Activated CD4-positive, alpha-beta T cell treated with anti-CD3 and anti-CD28 coated beads, Interleukin-2, amount 10 ng/mL, durations not matched to agents 24 days and 14 days (primary cell): ENCODE data around the gene TTLL10. TPM values are rescaled to one million over a fixed set of nuclear protein-coding genes. Genes with fewer than 3 reads are reported as not detected.

Experiments
- DNase-seq: peaks from one replicate; pipeline ENCODE4 v3.0.0; 2022
- H3K27ac Mint-ChIP-seq: one replicate; pipeline ENCODE4 v1.8.0; 2022; ENCODE audit warnings: mild to moderate bottlenecking, mixed read lengths
- H3K27me3 Mint-ChIP-seq: one replicate; pipeline ENCODE4 v1.8.0; 2022; ENCODE audit warnings: mixed read lengths
- H3K36me3 Mint-ChIP-seq: one replicate; pipeline ENCODE4 v1.8.0; 2022; ENCODE audit warnings: low read depth, mild to moderate bottlenecking, mixed read lengths
- H3K4me1 Mint-ChIP-seq: one replicate; pipeline ENCODE4 v1.8.0; 2021; ENCODE audit warnings: mixed read lengths
- H3K4me3 Mint-ChIP-seq: one replicate; pipeline ENCODE4 v1.8.0; 2022; ENCODE audit warnings: mild to moderate bottlenecking, moderate library complexity, mixed read lengths
- H3K9me3 Mint-ChIP-seq: one replicate; pipeline ENCODE4 v1.8.0; 2021; ENCODE audit warnings: mixed read lengths
- intact Hi-C: fragments of 100-400 bp; cut with micrococcal nuclease; formaldehyde crosslinking; loops from one replicate; pipeline ENCODE4 v1.15.1; 2023
- total RNA-seq: library from RNA; stranded (reverse); gene quantifications from 2 replicates; pipeline ENCODE4 v1.2.3, GENCODE V29; 2022

TTLL10 gene
- total RNA-seq, 1 donor from 2014 or later: not detected

DNA sequence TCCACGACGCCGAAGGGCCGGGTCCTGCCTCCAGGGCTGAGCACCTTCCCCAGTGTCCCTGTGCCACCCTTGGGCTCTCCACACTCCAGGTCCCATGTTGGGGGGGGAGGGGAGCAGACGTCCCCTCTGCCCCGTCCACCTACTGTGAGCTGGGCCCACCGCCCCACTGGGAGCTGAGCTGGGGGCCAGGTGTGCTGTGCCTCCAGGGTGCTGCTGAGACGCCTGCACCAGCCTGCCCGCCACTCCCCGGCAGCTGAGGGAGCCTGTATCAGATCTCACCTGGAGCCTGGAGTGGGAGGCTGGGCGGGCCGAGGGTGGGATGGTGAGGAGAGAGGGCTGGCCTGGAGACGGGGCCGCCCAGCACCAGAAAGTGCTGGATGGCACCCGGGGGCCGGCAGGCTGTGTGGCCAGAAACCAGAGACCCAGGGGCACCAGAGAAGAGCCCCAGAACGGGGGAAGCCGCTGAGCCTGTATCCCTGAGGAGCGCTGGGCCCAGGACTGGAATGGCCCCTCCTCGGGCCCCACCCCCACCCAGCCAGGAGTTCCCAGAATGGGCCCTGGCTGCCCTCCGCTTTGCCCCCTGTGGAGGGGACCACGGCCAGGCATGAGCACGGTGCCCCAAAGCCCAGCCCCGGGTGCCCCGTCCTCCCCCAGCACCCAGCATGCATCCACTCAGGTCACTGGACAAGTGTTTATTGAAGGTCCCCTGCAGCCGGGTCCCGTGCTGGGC, 29.3 kb downstream of the TTLL10 start:
- peak; percentile 66 for DNase-seq
- Mint-ChIP-seq H3K4me1 (peaks cover 13% of the 10 kb centered on the region), H3K4me3 (no peak overlapping the region), H3K27me3 (no peaks in the 10 kb centered on the region), H3K27ac (no peak overlapping the region), H3K36me3 (peaks cover 12% of the 10 kb centered on the region), H3K9me3 (no peaks in the 10 kb centered on the region)
- intact Hi-C loops: loop anchor here (5.0 to 10.0 kb wide), 2 partner anchors 69 to 168 kb away; partner anchors contain the start of gene UBE2J2

DNA sequence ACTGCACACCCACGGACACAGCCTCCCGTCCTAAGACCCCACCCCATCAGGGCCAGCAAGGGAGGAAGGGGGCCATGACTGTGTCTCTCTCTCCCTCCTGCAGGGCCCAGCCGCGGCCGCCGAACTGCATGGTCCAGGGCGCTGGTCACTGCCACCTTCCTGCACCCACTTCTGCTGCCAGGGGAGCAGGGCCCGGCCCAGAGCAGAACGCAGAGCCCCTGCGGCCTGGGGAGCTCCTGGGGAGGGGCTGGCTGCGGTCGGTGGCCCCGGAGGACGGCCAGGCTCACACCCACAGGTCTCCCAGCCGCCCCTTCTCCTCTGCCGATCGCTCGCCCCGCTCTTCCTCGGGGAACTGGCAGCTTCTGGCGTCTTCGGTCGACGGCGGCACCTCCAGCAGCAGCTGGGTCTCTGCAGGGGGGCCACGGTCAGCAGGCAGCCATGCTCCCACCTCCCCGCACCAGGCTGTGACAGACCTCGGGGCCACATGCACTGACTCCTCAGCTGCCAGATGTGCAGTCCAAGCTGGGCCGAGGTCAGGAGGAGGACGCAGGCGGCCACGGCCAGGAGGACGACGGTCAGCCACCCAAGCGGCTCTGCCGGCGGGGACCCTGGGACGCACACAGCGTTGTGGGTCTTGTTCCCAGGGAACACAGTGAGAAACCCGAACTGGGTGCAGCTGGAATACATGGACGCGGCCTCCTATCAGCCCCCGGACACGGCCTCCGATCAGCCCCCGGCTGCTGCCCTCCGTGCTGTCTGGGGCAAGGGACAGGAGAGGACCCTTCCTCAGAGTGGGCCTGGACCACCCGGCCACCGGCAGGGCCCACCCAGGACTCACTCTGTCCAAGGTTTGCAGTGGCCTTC, 30.1 kb downstream of the TTLL10 start:
- intact Hi-C loops: loop anchor here (5.0 to 10.0 kb wide), 2 partner anchors 69 to 169 kb away; partner anchors contain the start of gene UBE2J2
- no peak overlapping the region for H3K27ac Mint-ChIP-seq
- peaks cover 19% of the 10 kb centered on the region for H3K4me1 Mint-ChIP-seq
- no peaks in the 10 kb centered on the region for H3K9me3 Mint-ChIP-seq
- DNase-seq: no peak
- H3K27me3 Mint-ChIP-seq: no peaks in the 10 kb centered on the region
- peaks cover 17% of the 10 kb centered on the region for H3K36me3 Mint-ChIP-seq
- peak overlapping the region; percentile 88 for H3K4me3 Mint-ChIP-seq

DNA sequence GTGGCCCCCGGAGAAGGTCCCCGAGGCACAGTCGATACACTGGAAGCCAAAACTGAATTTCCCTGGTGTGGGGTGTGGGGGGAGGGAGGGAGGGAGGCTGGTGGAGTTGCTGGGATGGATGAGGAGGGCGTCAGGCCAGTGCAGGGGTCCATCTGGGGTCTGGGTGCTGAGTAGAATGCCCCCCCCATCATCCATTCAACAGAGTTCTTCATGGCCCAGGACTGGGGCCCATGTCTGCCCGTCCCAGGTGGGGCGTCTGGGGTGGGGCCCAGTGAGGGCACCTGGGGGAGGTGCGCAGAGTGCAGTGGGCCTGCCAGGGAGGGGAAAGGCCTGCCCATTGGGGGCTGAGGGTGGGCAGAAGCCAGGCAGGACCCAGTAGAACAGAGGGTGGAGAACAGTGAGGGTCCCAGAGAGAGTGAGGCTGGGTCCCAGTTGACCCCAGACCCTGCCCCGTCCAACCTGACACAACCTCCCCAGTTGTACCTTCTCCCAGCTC, 30.8 kb downstream of the TTLL10 start:
- H3K27ac Mint-ChIP-seq: no peak overlapping the region
- DNase-seq: no peak
- peaks cover 22% of the 10 kb centered on the region for H3K36me3 Mint-ChIP-seq
- H3K9me3 Mint-ChIP-seq: no peaks in the 10 kb centered on the region
- peaks cover 22% of the 10 kb centered on the region for H3K4me1 Mint-ChIP-seq
- no peaks in the 10 kb centered on the region for H3K27me3 Mint-ChIP-seq
- intact Hi-C loops: loop anchor here (5.0 to 10.0 kb wide), 2 partner anchors 68 to 170 kb away; partner anchors contain the start of gene UBE2J2
- H3K4me3 Mint-ChIP-seq: peak overlapping the region; percentile 88

DNA sequence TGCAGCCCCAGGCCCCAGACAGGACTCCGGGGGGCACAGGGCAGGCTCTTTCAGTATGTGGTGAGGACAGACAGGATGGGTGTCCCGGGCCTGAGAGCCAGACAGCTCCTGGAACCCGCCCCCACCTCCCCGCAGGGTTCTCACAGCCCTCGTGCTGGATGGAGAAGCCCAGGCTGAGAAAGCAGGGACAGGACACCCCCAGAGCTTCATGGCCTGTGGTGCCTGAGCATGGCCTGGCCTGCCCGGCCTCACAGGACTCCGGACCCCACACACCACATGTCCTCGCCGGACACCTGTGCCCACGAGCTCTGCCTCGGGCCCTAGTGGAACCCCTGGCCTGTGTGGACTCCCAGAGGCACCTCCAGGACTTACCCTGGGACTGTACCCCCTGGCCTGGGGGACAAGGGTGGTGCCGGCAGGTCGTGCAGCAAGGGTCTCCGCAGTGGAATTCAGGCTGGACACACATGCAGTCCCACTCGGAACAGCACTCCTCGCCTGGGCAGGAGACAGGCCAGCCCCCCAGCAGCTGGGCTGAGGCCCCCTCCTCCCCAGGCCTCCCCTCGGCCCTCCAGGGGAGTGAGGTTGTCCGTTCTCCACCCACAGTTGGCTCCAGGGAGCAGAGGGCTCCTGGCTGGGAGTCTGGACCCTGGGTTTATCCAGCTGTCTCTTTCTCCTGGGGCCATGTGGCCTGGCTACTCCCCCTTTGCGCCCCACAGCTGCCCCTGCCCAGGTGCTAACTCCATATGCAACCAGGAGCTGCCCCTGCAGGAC, 31.5 kb downstream of the TTLL10 start:
- Mint-ChIP-seq H3K27ac (peak overlapping the region; percentile 77), H3K36me3 (peaks cover 29% of the 10 kb centered on the region), H3K4me1 (peaks cover 27% of the 10 kb centered on the region), H3K27me3 (no peaks in the 10 kb centered on the region), H3K9me3 (no peaks in the 10 kb centered on the region), H3K4me3 (peak overlapping the region; percentile 88)
- intact Hi-C loops: loop anchor here (5.0 to 10.0 kb wide), 6 partner anchors 47 to 170 kb away; partner anchors contain the start of genes ACAP3, PUSL1 and UBE2J2
- DNase-seq: no peak

DNA sequence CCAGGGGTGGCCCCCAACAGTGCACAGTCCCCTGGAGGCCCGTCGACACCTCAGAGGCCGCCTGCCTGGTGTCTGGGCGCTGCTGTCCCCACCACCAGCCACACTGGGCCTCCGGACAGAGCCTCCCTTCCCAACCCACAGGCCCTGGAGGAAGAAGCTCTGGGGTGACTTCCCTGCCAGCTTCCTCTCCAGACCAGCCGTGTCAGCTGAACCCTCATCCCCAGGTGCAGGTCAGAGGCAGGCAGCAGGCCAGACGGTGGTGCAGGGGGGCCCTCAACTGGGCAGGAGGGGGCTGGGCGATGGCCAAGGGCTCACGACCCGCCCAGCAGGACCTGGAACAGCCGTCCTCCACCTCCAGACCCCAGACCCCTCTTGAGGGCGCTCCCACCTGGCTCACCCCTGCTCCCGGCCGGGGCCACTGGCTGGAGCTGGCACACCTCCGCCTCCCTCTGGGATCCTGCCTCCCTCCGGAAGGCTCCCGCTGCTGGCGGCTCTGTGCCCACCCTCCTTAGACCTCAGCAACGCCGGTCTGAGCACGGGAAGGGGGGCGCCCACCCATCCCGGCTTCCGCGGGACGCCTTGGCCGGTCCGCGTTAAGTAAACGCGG, 32.2 kb downstream of the TTLL10 start:
- Mint-ChIP-seq H3K27me3 (no peaks in the 10 kb centered on the region), H3K27ac (peak overlapping the region; percentile 77), H3K4me3 (peak overlapping the region; percentile 88), H3K36me3 (peaks cover 33% of the 10 kb centered on the region), H3K9me3 (no peaks in the 10 kb centered on the region), H3K4me1 (peaks cover 27% of the 10 kb centered on the region)
- intact Hi-C loops: loop anchor here (5.0 to 10.0 kb wide), 5 partner anchors 46 to 171 kb away; partner anchors contain the start of genes ACAP3 and PUSL1
- no peak for DNase-seq

DNA sequence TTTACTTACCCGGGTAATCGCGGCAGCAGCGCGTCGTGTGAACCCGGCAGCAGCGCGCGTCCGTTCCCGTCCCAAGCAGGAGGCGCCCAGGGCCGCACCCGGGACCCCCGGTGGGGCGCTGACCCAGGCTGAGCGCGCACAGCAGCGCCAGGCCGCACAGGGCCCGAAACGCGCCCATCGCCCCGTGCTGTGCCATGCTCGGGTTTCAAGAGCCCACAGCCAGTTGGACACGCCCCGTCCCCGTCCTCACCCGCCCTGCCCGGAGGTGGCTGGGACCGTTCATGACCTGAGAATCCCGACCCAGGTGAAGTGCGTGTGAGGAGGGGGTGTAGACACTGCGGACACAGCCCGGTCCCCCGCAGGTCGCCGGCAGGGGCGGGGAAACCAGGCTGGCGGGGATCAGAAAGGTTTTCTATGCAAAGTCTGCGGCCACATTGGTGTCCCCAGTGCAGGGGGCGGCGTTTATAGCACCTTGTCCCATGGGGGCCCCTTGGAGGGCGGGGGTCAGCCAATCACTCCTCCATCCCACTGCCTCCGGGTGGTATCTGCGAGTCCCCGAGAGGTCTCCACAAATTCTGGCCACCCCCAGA, 32.8 kb downstream of the TTLL10 start, which contains the start of gene TNFRSF18:
TSS of gene TNFRSF18 (minus strand) at position 217 of the 590 bp plus-strand sequence. CDS start at position 196, 21 bp downstream.
- H3K4me1 Mint-ChIP-seq: peaks cover 30% of the 10 kb centered on the region
- intact Hi-C loops: loop anchor here (5.0 to 10.0 kb wide), 5 partner anchors 46 to 172 kb away; partner anchors contain the start of genes ACAP3 and PUSL1
- H3K36me3 Mint-ChIP-seq: peaks cover 37% of the 10 kb centered on the region
- peak within 1 kb of the TSS; percentile 98 for H3K27ac Mint-ChIP-seq
- H3K4me3 Mint-ChIP-seq: peak within 1 kb of the TSS; percentile 91
- no peaks in the 10 kb centered on the region for H3K9me3 Mint-ChIP-seq
- peak; percentile 84 for DNase-seq
- no peaks in the 10 kb centered on the region for H3K27me3 Mint-ChIP-seq

DNA sequence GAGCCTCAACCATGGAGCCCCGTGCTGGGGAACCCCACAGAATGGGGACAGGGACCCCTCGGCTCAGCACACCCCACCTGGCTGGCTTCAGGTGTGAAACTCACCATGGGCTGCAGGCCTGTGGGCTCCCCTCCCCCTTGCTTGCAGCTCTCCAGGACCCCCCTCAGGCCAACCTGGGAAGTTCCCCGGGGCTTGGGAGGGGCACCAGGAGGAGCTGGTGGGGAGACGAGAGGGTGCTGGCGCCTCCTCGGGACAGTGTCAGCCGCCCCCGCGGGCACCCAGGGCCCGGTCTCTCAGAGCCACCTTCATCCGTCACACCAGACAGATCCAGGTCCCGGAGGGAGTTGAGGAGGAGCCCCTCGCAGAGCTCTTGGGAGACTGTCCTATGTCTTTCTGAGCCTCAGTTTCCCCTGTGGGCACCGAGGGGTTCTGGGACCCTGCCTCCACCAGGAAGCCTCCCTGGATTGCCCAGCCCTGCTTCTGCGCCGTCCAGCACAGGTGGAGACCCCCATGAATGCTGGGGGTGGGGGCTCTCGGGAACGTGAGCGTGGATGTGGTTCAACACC, 33.4 kb downstream of the TTLL10 start:
- DNase-seq: no peak
- Mint-ChIP-seq H3K4me1 (peaks cover 30% of the 10 kb centered on the region), H3K27me3 (no peaks in the 10 kb centered on the region), H3K9me3 (no peaks in the 10 kb centered on the region), H3K27ac (peak overlapping the region; percentile 98), H3K36me3 (peaks cover 38% of the 10 kb centered on the region), H3K4me3 (peak overlapping the region; percentile 91)
- intact Hi-C loops: loop anchor here (5.0 to 10.0 kb wide), 5 partner anchors 45 to 172 kb away; partner anchors contain the start of genes ACAP3 and PUSL1

DNA sequence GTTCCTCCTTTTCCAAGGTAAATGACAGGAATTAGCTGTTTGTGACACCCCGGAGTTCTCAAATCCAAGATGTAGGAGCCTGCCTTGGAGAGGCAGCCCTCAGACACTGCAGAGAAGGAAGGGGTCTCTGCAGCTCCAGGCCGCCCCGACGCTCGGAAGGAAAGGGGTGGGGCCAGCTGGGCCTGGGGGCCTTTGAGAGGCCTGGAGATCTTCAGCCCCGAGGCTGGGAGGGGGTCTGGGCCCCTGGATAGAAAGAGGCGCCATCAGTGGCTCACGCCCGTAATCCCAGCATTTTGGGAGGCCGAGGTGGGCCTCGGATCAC, 33.9 kb downstream of the TTLL10 start:
- no peaks in the 10 kb centered on the region for H3K27me3 Mint-ChIP-seq
- peaks cover 41% of the 10 kb centered on the region for H3K36me3 Mint-ChIP-seq
- H3K4me3 Mint-ChIP-seq: peak overlapping the region; percentile 91
- H3K9me3 Mint-ChIP-seq: no peaks in the 10 kb centered on the region
- H3K4me1 Mint-ChIP-seq: peaks cover 30% of the 10 kb centered on the region
- DNase-seq: no peak
- H3K27ac Mint-ChIP-seq: peak overlapping the region; percentile 98
- intact Hi-C loops: loop anchor here (5.0 to 10.0 kb wide), 5 partner anchors 45 to 173 kb away; partner anchors contain the start of genes ACAP3 and PUSL1

DNA sequence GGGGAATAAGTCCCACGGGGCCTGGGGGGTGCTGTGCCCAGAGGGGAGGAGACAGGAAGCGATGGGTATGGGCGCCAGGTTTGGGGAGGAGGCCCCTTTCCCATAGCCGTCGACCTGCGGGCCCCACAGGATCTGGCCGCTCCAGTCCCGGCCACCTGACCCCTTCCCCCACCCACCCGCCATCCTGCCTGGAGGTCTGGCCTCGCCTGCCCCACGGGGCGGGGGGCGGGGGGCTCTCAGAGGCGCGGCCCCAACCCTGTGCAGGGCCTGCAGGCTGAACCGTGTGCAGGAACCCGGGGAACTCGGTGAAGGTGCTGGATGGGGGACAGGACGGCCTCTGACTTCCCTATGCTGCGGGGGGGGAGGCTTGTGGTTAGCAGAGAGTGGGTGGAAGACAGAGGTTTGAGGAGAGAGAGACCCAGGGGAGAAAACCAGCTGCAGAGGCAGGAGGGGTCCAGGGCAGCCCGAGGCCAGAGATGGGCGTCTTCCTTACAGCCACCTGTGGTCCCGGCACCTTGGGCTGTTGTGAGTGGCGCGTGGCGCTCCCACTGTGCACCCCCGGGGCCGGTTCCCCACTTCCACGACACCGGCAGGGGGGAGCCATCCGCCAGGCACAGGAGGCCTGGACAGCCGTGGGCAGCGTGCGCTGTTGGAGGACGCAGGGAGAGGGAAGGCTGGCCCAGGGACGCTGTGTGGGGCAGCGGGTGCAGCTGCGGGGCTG, 35.2 kb downstream of the TTLL10 start:
- peak overlapping the region; percentile 91 for H3K4me3 Mint-ChIP-seq
- H3K4me1 Mint-ChIP-seq: peaks cover 30% of the 10 kb centered on the region
- H3K9me3 Mint-ChIP-seq: no peaks in the 10 kb centered on the region
- H3K36me3 Mint-ChIP-seq: peaks cover 47% of the 10 kb centered on the region
- peak overlapping the region; percentile 98 for H3K27ac Mint-ChIP-seq
- no peaks in the 10 kb centered on the region for H3K27me3 Mint-ChIP-seq
- intact Hi-C loops: loop anchor here (1.0 to 10.0 kb wide), 7 partner anchors 8 to 174 kb away; partner anchors contain the start of genes ACAP3 and PUSL1
- DNase-seq: peak; percentile 82

DNA sequence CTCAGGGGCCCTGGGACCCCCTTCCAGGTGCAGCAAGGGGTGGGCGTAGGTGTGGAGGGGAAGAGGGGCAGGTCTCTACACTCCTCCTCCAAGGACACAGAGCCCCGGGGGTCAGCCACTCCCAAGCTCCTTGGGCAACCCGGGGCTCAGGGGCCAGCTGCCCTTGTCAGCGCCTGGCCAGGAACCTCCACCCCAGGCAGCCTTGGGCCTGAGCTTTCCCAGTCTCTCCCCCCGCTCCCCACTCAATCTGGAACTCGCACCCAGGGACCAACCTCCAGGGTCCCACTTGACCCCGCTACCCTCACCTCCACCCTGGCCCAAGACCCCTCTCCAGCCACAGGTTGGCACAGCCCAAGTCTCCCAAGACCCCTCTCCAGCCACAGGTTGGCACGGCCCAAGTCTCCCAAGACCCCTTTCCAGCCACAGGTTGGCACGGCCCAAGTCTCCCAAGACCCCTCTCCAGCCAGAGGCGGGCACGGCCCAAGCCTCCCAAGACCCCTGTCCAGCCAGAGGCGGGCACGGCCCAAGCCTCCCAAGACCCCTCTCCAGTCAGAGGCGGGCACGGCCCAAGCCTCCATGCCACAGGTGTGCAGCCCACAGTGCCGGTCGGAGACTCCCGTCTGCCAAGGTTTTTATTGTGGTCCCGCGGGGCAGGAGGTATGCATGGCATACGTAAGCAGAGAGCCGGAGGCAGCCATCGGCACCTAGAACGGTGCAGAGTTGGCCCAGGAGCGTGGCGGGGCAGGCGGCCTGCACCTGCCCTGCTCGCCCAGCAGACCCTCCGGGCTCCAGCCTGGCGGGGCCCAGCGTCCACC, 37.3 kb downstream of the TTLL10 start:
- no peaks in the 10 kb centered on the region for H3K9me3 Mint-ChIP-seq
- H3K36me3 Mint-ChIP-seq: peaks cover 47% of the 10 kb centered on the region
- no peak for DNase-seq
- H3K27ac Mint-ChIP-seq: peak overlapping the region; percentile 70
- no peaks in the 10 kb centered on the region for H3K27me3 Mint-ChIP-seq
- peaks cover 44% of the 10 kb centered on the region for H3K4me1 Mint-ChIP-seq
- intact Hi-C loops: loop anchor here (10.0 kb wide), 1 partner anchor 196 kb away; the partner anchor contains the start of gene ISG15
- peak overlapping the region; percentile 77 for H3K4me3 Mint-ChIP-seq
